Cardiac septum (tissue), 1 donor: ENCODE measurements around the gene OSBPL6. TPM values are rescaled to one million over a fixed set of nuclear protein-coding genes. Genes with fewer than 3 reads are reported as not detected.
"Not testable (repeated sequence)": the region's sequence is repeated elsewhere in the genome, so short reads cannot be mapped to it uniquely, and the experiment has no call there.

Source experiments
- DNase-seq: peaks from one replicate; pipeline ENCODE4 v3.0.0-alpha.2; 2020; ENCODE audit warnings: low spot score
- intact Hi-C: fragments of 100-400 bp; cut with DNase I; formaldehyde crosslinking; loops from one replicate; pipeline ENCODE4 v1.14.0; 2022
- total RNA-seq: library from RNA; stranded (reverse); fragmentation: NEBNext Ultra II Directional; extraction: Animal tissue kit (Norgen Biotek cat#: 25700); gene quantifications from one replicate; pipeline ENCODE4 v1.2.1, GENCODE V29; 2021
- donor health status: DM: no; HTN: no; CAD: no.

OSBPL6 gene
- total RNA-seq, 1 donor from 2014 or later, result 5.5 TPM

GRCh38 chr2:178286636-178287035 is 92.3 kb downstream of the OSBPL6 start:
- intact Hi-C loops, result no loop called here
- no peak for DNase-seq

GRCh38 chr2:178287652-178288344 is 93.5 kb downstream of the OSBPL6 start:
- DNase-seq, result no peak

GRCh38 chr2:178291703-178292102 is 97.4 kb downstream of the OSBPL6 start:
- intact Hi-C loops, result no loop called here

More at GRCh38 chr2:178287652-178288344, 93.5 kb downstream of the OSBPL6 start:
- intact Hi-C loops, result no loop called here

GRCh38 chr2:178292586-178292985 is 98.3 kb downstream of the OSBPL6 start:
- DNase-seq, result no peak
- intact Hi-C loops, result no loop called here

More at GRCh38 chr2:178291703-178292102, 97.4 kb downstream of the OSBPL6 start:
- DNase-seq, result no peak

- intact Hi-C loops, result no loop called here
- DNase-seq, result no peak
Measured at GRCh38 chr2:178295115-178295514, 100.8 kb downstream of the OSBPL6 start.

- intact Hi-C loops, result no loop called here
- DNase-seq, result no peak
Measured at GRCh38 chr2:178295906-178296305, 101.6 kb downstream of the OSBPL6 start.

GRCh38 chr2:178296394-178297090 is 102.2 kb downstream of the OSBPL6 start:
- no peak for DNase-seq
- intact Hi-C loops, result no loop called here

GRCh38 chr2:178297091-178297411 is 102.7 kb downstream of the OSBPL6 start:
- DNase-seq, result no peak
- intact Hi-C loops, result no loop called here

- intact Hi-C loops, result no loop called here
- DNase-seq, result no peak
Measured at GRCh38 chr2:178298785-178299212, 104.5 kb downstream of the OSBPL6 start.

- DNase-seq, result no peak
- intact Hi-C loops, result no loop called here
Measured at GRCh38 chr2:178301649-178302238, 107.4 kb downstream of the OSBPL6 start.

GRCh38 chr2:178304333-178304732 is 110.0 kb downstream of the OSBPL6 start:
- intact Hi-C loops, result no loop called here
- DNase-seq, result no peak

- DNase-seq, result no peak
- intact Hi-C loops, result loop anchor here (5.0 kb wide), 1 partner anchor 106 kb away; no protein-coding TSS in a partner anchor
Measured at GRCh38 chr2:178306352-178307073, 112.2 kb downstream of the OSBPL6 start.

GRCh38 chr2:178307650-178308049 is 113.3 kb downstream of the OSBPL6 start:
- no peak for DNase-seq
- intact Hi-C loops, result loop anchor here (5.0 kb wide), 1 partner anchor 105 kb away; no protein-coding TSS in a partner anchor

GRCh38 chr2:178309541-178309940 is 115.2 kb downstream of the OSBPL6 start:
- no peak for DNase-seq
- intact Hi-C loops, result loop anchor here (5.0 kb wide), 1 partner anchor 103 kb away; no protein-coding TSS in a partner anchor

- no peak for DNase-seq
- intact Hi-C loops, result no loop called here
Measured at GRCh38 chr2:178315078-178315477, 120.8 kb downstream of the OSBPL6 start.

- DNase-seq, result no peak
- intact Hi-C loops, result no loop called here
Measured at GRCh38 chr2:178315488-178315948, 121.2 kb downstream of the OSBPL6 start.

GRCh38 chr2:178317811-178318210 is 123.5 kb downstream of the OSBPL6 start:
- DNase-seq, result no peak
- intact Hi-C loops, result no loop called here

GRCh38 chr2:178320011-178320585 is 125.8 kb downstream of the OSBPL6 start:
- intact Hi-C loops, result no loop called here
- DNase-seq, result no peak

GRCh38 chr2:178322068-178322467 is 127.8 kb downstream of the OSBPL6 start:
- intact Hi-C loops, result no loop called here
- no peak for DNase-seq

GRCh38 chr2:178323331-178323730 is 129.0 kb downstream of the OSBPL6 start:
- DNase-seq, intact Hi-C loops: not testable (repeated sequence)
